OCI-LY7 (cell line): ENCODE results near the gene ZFYVE26.

Source experiments
- EZH2phosphoT487 ChIP-seq: fragments of 200-600 bp; sonication (generic); IDR thresholded peaks from 2 replicates; pipeline ENCODE4 v1.6.1; 2018; ENCODE audit warnings: low read depth, borderline replicate concordance, mild to moderate bottlenecking, mixed run types, antibody characterized with exemption, low read length, moderate library complexity, mixed read lengths
- TF ChIP-seq, protein P1 (sequence below): fragments of 200-600 bp; sonication (generic); conservative IDR thresholded peaks from 2 replicates; pipeline ENCODE4 v1.5.1; 2014; ENCODE audit warnings: mild to moderate bottlenecking, antibody characterized with exemption, low read length, moderate library complexity, mixed read lengths

DNA sequence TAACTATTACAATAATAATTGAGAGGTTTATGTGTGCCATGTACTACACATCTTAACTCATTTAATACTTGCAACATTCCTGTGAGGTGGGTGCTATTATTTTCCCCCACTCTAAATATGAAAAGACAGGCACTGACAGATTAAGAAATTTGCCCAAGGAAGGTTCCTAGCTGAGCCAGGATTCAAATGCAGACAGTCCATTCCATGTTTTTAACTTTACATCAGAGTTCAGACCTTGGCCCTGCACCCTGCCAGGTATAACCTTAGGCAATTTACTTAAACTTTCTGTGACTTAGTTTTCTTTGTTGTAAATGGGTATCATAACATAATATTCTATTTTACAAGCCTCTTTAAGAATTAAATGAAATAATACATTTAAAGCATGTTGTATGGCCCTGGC, 88.1 kb downstream of the ZFYVE26 start:
- TF ChIP-seq, protein P1, sequence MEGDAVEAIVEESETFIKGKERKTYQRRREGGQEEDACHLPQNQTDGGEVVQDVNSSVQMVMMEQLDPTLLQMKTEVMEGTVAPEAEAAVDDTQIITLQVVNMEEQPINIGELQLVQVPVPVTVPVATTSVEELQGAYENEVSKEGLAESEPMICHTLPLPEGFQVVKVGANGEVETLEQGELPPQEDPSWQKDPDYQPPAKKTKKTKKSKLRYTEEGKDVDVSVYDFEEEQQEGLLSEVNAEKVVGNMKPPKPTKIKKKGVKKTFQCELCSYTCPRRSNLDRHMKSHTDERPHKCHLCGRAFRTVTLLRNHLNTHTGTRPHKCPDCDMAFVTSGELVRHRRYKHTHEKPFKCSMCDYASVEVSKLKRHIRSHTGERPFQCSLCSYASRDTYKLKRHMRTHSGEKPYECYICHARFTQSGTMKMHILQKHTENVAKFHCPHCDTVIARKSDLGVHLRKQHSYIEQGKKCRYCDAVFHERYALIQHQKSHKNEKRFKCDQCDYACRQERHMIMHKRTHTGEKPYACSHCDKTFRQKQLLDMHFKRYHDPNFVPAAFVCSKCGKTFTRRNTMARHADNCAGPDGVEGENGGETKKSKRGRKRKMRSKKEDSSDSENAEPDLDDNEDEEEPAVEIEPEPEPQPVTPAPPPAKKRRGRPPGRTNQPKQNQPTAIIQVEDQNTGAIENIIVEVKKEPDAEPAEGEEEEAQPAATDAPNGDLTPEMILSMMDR, result no peak
- no peak for TF ChIP-seq EZH2phosphoT487
